Activated CD8-positive, alpha-beta memory T cell treated with anti-CD3 and anti-CD28 coated beads for 4 hours (primary cell): ENCODE results near the gene TMA16.

Source experiments
- DNase-seq, 2 donors: peaks; one replicate each; pipeline ENCODE4 v3.0.0-alpha.2; 2020; ENCODE audit warnings: low read depth in 2 of 2

The TMA16 gene

DNA sequence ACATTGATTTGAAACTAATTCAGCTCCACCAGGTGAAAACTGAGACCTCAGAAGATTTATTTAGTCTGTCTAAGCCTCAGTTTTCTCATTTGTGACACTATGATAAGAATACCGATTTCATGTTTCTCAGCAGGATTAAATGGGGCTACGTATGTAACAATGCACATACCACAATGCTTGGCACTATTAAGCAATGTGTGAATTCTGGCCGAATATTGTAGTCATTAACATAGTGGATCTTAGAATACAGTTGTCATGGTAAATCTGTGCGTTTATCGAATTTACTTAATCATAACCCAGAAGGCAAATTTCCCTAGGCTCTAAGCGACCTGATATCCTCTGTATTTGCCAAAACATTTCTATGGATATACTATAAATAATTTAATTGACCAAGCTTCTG lies 69.1 kb downstream of the TMA16 start:
- no peak for DNase-seq

- DNase-seq = no peak
Measured at GRCh38 chr4:163564221-163564720, 69.8 kb downstream of the TMA16 start.

- DNase-seq = no peak
Measured at GRCh38 chr4:163565226-163566135, 71.0 kb downstream of the TMA16 start.

- no peak for DNase-seq
Measured at GRCh38 chr4:163566257-163566796, 71.8 kb downstream of the TMA16 start.

- DNase-seq = no peak
Measured at GRCh38 chr4:163568843-163569242, 74.4 kb downstream of the TMA16 start.
